NCI-H82 treated with DMSO at 0.1 percent for 48 hours (cell line): ENCODE results near the gene EZR.
"Not testable (repeated sequence)": the region's sequence is repeated elsewhere in the genome, so short reads cannot be mapped to it uniquely, and the experiment has no call there.

ENCODE experiments used
- DNase-seq: peaks from one replicate; lab custom pipeline; 2025; ENCODE audit not compliant: unreplicated experiment; lab: John Stamatoyannopoulos, UW

The EZR gene

DNA sequence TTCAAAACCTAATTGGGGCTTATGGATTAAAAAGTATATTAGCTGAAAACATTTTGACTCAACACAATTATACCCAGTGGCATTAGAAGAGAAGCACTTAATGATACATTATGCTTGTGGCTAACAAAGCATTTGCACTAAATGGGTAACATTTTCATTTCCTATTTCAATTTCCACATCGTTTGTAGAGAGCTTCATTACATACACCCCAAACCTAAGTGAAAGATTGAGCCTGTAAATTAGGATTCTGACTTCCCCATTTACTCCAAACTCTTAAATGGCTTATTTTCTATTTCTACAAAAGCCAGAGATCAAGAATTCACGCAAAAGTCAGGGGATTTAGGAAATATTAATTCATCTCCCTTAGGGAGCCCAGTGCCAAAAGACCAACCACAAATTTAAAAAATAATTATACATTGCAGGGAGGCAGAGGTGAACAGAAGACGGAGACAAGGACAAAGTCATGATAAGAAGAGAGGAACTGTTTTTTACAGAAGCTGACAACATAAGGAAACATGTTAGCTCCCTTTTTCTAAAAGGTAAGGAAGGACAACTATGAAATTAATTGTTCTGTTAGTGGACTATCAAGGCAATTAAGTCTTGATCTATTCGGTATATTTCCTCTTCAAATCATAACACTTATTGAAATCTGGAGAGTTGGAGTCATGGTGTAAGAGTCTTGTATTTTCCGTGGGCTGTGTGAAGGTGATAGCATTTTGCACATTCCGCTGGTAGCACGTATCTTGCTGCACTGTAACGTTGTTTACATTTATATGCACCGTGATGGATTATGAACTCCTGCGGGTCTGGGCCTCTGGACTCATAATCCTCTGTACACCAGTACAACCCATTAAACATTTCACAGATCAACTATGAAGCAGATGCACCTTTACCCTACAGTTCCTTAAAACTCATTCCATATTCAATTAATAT lies 24.8 kb upstream of the EZR start:
- DNase-seq = peak; percentile 28

DNA sequence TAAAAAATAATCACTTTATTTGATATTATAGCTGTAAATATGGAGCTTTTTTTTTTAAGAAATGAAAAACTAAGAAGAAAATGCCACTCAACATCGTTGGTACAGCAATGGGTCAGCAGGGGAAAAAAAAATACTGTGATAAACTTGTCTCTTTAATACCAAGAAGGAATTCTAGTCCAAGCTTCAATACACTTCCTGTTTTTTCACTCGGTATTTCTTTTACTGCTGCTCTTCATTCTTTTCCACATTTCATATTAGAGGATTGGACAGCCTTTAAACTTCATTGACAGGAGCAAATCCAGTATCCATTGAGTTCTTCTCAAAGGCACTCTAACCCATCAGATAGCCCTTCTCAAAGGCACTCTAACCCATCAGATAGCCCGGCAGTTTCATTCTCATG lies 22.2 kb upstream of the EZR start:
- no peak for DNase-seq

DNA sequence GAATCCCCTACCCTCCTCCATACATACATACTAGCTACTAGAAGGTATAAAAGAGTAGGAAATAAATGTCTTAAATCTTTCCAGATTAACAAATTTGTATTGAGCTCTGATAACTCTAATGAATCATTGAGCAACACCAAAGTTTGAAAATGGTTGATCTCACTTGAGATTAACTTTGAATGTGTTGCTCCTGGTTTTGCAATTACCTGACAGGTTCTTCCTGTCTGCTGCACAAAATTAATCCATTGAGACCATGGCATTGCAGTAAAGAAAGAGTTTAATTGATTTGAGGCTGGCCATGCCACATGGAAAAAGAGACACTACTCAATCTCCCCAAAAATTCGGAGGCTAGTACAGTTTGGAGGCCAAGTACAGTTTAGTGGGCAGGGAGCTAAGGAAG lies 21.3 kb upstream of the EZR start:
- DNase-seq = no peak

DNA sequence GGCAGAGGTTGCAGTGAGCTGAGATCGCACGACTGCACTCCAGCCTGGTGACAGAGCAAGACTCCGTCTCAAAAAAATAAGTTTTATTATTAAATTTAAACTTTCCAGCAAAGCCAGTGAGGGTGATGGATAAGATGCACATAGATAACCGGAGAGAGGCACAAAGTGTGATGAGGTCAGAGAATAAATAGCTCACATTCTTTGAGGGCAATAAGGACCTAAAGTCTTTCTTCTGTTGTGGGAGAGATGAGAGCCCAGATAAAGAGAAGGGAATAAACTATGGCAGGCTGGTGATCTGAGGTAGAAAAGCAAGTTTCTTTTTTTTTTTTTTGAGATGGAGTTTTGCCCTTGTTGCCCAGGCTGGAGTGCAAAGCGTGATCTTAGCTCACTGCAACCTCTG lies 20.6 kb upstream of the EZR start:
- DNase-seq = no peak

DNA sequence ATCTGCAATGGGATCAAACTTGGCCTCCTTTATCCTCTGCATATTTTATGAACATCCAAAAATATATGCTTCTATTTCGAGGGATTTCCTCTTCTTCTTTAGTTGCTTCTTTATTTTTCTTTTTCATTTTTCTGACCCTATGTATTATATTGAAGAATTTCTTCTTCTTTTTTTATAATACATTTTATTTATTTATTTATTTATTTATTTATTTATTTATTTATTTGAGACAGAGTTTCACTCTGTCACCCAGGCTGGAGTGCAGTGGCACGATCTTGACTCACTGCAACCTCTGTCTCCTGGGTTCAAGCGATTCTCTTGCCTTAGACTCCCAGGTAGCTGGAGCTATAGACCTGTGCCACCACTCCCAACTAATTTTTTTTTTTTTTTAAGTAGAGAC lies 19.6 kb upstream of the EZR start:
- DNase-seq = not testable (repeated sequence)

DNA sequence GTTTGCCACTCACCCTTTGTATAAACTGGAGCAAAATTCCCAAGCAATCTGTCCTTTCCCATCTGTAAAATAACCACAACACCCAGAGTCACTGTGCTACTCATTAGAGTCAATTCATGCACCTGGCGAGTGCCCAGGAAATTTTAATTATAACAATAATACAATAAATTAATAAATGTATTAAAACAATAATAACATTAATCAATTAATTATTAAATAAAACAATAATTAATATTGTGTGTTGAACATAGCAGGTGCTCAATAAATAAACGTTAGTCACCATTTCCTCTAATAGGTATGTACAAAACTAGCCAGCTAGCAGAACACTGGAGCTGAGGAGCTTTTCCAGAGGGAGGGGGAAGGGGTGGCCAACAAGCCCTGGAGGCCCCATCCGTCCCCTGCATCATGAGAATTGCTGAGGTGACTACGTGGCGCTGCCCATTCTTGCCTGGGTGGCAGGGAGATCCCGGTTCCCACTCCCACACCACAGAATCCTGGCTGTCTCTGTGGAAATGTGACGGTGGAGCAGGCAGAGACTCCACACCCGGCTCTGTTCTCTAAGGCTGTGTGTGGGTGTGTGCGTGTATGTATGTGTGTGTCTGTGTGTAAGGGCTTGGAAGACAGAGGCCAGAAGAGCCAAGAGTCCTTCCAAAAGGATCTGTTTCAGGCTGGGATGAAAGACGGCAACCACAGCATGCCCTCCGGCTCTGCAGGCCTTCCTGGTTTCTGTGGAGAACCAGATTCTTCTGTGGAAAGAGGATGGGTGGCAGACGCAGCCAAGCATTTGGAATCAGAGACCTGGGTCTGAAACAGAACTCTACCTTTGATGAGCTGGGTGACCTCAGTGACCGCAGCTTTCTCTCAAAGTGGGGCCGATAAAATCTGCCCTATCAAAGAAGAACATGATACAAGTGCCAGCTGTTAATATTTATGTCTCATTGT lies 18.8 kb upstream of the EZR start:
- no peak for DNase-seq

DNA sequence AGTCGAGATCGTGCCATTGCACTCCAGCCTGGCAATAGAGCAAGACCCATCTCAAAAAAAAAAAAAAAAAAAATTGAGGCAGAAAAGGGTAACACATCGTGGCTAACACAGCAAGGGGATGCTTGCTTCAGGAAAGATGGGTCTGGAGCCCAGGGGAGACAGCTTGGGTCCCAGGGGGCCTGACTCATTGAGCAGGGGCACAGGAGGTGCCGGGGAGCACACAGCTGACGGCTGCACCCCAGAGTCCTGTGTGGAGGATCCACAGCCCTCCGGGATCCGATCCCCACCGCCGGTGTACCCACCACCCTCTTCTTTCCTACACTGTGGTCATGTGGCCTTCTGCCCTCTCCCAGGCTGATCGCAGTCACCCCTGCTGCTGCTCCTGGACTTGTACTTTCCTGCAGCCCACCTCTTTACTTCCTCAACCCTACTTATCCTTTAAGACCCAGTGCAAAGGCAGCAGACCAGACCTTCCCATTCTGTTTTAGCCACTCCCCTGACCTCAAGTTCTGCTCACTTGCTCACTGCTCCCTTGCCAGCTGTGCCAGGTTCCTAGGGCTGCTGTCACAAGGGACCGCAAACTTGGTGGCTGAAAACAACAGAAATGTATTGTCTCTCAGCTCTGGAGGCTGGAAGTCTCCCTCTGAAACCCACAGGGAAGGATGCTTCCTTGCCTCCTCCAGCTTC lies 17.6 kb upstream of the EZR start:
- no peak for DNase-seq

DNA sequence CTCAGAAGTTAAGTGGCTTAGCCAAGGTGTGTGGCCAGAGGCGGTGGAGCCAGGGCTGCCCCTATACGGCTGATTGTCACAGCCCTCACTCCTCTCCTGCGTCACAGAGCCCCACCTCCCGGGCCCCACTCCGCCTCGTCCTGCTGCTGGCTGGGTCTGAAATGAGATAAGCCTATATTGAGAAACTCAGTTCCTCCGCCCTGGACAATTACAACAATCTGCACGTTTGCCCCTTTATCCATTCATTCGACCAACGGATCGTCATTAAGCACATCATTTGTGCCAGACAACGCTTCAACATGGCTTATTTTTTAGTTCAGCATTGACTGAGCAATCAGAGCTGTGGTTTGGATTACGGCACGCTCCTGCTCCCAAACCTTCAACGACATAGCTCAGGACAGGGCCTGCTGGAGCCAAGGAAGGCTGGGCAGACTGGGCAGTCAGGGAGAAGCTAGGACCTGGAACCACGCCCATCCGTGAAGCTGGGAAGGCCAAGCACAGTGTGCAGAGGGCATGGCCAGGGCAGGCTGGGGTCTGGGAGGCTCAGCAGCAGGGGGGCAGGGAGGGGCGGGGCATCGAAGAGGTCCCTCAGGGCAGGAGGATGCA lies 16.6 kb upstream of the EZR start:
- no peak for DNase-seq

DNA sequence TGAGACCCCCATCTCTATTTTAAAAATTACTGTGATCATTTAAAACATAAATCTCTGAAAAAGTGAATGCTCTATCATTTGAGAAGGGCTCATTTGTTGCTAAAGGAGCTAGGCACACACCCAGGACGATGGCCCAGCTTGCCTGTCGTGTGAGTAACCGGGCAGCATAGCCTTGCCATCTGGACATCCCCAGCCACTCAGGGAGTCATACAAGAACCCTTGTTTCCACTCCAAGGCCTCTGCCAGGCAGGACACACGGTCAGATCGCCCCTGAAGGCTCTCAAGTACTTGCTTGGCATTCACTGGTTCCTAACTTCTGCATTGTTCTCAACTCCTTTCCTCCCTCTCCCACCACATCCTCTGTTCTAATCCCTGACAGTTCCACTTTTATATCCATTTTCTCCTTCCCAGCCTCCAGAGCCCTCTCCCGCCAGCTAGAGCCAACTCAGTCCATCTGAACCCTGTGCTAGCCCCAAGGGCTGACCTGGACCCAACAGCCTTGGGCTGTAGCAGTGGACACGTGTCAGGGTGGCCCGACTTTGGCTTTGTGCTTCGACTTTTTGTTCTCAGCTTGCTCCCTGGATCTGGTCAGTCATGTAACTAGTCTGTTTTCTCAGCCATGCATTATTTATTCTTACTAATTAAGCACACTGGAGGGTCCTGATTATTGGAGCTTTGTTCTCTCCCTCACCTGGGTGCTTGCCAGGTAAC lies 15.7 kb upstream of the EZR start:
- DNase-seq = no peak

DNA sequence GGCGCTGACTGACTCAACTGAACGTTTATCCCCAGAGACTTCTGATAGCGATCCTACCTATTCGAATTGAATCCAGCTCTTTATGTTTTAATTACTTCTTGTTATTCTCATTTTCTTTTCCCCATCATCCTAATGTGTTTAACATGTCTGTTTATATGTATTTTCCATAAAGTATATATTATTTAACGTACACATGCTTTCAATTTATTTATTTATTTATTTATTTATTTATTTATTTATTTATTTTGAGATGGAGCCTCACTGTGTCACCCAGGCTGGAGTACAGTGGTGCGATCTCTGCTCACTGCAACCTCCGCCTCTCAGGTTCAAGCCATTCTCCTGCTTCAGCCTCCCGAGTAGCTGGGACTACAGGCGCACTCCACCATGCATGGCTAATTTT lies 13.6 kb upstream of the EZR start:
- not testable (repeated sequence) for DNase-seq

DNA sequence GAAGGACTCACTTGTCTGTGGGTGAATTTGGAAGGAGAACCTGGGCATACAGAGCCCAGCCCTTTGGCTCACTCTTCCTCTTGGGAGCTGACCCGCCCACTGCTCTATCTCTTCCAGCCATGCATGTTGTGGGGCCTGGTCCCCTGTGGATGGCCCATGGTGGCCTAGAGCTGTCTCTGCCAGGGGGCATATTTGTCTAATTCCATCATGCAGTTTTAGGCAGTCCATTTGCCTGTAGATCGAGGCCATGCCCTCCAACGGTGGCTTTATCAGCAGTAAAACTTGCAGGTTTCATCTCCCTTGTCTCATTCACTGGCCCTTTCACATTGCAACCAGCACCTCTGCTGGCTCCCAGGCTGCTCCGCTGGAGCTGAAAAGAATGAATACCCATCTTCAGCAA lies 12.9 kb upstream of the EZR start:
- DNase-seq = no peak

DNA sequence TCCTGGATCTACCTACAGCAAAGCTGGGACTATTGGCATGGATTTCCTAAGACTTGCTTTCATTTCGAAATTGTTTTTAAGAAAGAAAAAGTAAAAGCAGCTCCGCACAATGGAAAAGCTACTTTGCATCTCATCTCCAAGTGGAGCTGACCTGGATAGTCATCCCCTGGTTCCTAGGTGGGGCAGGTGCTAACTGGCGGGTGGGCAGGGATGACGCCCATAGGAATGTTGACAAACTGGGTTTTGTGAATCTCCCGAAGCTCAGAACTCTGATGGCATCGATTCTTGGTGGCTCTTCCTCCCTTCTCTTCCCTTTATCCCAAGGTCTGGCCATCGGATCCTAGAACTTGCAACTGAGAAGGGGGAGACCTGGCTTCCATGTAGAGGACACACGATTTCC lies 12.4 kb upstream of the EZR start:
- no peak for DNase-seq

DNA sequence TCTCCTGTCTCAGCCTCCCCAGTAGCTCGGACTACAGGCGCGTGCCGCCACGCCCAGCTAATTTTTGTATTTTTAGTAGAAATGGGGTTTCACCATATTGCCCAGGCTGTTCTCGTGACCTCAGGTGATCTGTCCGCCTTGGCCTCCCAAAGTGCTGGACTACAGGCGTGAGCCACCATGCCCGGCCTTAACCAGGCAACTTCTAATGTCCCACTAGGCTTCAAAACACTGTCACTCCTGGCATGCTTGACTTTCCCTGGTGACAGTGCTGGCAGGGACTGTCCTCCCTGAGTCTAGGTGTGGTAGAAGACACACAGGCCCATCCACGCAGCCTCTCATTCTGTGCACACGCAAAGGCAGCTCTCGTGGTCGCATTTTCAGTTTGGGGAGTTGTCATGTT lies 11.6 kb upstream of the EZR start:
- no peak for DNase-seq

DNA sequence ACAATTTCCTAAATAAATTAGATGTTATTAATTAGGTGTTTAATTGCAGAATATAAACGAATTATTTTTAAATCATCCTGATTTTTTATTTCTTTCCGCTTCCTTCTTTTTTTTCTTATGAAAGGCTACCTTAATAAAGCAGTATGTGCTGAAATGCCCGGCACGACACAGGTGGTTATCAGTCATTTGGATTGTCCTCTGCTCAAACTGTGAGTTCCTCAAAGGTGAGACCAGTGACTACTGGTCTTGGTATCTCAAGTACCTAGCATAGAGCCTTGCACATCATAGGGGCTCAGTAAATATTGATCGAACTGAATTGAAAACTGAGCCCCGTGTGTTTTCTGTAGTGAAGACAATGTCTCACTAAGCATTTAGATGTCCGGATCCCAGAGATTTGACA lies 9.6 kb upstream of the EZR start:
- no peak for DNase-seq

DNA sequence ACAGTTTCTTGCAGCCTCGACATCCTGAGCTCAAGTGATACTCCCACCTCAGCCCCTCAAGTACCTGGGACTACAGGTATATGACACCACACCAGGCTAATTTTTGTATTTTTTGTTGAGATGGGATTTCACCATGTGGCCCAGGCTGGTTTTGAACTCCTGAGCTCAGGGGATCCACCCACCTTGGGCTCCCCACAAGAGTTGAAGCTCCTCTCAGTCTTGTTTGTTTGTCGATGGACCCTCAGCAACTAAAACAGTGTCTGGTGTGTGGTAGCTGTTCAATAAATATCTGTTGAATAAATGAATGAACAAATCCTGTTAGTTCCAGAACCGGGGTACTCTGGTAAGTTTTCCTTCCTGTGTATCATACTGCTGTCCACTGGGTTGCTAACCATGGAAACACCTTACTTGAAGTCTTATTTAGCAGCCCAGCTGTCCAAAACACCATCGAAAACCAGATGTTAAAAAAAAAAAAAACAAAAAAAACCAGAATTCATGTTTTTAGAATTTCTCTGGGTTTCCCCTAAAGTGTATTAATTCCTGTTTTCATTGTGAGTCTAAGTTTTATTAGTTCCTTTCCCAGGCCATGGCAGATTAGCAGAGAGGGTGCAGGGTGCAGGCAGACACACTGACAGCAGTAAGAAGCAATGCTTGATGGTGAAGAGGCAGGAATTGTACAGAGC lies 7.8 kb upstream of the EZR start:
- no peak for DNase-seq

DNA sequence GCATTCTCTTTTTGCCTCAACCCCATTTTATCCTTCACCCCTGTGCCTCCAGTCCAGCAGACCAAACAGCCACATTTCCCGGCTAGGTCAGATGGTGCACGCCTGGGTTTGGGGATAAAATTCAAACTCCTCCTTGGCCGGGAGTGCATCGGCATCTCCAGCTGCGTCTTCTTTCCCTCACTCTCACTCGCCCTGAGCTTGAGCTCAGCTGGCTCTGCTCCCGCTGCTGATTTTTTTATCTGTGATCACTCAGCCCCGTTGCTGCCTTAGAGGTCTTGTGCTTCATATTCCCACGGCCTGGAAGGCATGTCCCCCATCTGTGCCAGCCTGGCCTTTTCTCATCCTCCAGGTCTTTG lies 6.8 kb upstream of the EZR start:
- no peak for DNase-seq

DNA sequence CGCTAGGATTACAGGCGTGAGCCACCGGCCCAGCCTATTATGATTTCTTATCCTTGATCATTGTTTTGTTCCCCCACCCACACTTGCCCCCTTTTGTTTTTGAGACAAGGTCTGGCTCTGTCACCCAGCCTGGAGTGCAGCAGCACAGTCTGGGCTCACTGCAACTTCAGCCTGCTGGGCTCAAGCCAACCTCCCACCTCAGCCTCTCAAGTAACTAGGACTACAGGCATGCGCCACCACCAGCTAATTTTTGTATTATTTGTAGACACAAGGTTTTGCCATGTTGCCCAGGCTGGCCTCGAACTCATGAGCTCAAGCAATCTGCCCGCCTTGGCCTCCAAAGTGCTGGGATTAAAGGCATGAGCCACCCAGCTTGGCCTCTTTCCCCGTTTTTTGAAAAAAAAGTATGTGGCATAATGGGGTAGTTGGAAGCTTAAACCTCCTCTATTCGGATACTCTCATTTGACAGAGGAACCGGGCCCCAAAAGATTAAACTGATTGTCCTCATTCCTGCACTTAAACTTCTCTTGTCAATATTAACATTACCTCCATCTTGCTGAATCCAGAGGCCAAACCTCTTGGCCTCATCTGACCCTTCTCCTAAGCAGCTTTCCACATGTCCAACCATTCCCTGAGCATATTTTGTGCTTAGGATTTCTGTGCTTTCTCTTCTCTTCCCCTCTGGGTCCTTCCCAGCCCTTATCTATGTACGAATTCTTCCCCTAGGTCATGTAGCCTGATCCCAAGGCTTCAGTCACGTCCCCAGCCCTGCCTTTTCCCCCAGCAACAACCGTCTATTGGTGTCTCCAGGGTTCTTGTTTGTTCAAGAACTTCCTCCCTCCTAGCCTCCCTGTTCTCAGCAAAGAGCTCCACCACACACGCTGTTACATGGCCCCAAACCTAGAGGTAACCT lies 6.1 kb upstream of the EZR start:
- DNase-seq = no peak

DNA sequence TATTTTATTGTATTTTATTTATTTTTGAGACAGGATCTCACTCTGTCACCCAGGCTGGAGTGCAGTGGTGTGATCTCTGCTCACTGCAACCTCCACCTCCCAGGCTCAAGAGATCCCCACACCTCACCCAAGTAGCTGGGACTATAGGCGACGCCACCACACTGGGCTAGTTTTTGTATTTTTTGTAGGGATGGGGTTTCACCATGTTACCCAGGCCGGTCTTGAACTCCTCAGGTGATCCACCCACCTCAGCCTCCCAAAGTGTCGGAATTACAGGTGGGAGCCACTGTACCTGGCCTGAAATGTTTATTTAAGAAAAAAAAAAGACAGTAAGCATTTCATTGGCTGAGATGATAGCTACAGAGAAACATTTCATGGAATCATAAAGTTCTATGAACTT lies 4.4 kb upstream of the EZR start:
- DNase-seq = not testable (repeated sequence)
